ENCODE measurements around the gene RPA1.
"Not testable (repeated sequence)": the region's sequence is repeated elsewhere in the genome, so short reads cannot be mapped to it uniquely, and the experiment has no call there.

RPA1 gene

DNA sequence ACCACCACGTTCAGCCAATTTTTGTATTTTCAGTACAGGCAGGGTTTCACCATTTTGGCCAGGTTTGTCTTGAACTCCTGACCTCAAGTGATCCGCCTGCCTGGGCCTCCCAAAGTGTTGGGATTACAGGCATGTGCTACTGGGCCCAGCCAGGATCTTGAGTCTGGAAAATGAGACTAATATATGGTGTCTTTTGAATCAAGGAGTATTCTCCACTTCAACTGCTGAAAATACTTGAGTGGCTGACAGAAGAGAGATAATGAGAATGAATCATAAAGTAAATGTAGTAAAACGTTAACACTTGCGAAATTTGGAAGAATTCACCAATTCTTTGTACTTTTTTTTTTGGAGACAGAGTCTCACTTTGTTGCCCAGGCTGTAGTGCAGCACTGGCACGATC lies 16.7 kb upstream of the RPA1 start:
- no peak for DNase-seq (ENCODE audit: low read depth in 3 of 3)

DNA sequence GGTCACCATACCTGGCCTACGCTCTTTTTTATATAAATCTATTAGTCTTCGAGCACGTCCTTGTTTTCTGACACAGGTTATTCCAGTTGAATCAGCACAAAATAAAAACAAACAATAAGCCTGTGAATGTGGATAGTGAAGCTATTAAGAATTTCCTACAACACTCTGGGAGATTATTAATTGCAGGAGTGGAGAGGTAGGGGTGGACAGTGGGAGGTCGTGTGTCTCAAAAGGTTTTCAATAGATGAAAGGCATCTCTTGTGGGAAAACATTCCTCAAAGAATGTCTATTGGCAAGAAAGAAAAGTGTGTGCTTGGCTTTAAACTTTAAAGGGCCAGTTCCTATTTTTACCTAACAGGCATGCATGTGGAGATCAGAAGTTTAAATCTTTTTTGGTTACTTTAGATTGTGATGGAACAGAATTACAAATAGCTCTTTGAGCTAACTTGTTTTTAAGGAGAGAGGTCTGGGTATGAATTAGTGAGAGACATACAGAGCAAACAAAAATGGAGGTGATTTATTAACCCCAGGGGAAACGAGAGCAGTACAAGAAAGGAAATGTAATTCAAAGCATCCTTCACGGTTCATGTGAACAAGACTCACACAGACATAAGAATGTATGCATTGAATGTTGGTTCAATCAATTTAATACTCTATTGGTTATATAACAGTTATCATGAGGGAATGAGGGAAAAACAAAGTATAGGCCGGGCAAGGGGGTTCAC lies 9.1 kb upstream of the RPA1 start:
- DNase-seq (ENCODE audit: low read depth in 3 of 3): no peak

DNA sequence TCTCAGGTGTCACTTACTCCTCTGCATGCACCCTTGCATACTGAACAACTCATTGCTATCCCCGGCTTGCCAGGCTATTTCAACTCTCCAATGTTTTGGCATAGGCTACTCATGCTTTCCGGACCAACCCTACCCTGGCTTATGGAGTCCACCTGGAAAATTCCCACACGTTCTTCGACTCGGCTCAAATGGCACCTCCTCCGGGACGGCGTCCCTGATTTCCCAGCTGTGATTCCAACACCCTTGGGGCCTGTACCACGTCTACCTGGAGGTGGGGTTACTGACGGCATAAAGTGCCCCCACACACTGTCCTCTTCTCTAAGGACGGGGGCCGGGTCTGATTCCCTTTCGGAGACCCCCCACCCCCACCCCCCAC lies 601 bp upstream of the RPA1 start:
- no peak for DNase-seq (ENCODE audit: low read depth in 3 of 3)

DNA sequence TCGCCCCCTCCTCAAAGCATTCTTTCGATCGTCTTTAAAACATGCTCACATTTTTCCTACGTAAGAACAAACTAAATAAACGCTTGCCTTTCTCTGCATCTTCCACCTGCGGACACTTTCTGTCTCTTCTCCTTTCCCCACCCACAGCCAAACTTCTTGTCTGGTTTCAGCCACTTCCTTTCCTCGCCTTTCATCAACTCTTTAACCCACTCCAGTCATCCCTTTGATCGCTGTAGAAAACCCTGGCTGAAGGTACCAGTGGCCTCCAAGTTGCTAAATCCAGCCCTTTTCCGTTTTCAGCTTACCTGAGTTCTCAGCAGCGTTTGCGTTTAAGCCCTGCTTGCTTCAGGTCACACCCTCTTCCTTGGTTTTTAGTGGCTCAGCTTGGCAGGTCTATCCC lies 483 bp downstream of the RPA1 start:
- DNase-seq (ENCODE audit: low read depth in 3 of 3): no peak

DNA sequence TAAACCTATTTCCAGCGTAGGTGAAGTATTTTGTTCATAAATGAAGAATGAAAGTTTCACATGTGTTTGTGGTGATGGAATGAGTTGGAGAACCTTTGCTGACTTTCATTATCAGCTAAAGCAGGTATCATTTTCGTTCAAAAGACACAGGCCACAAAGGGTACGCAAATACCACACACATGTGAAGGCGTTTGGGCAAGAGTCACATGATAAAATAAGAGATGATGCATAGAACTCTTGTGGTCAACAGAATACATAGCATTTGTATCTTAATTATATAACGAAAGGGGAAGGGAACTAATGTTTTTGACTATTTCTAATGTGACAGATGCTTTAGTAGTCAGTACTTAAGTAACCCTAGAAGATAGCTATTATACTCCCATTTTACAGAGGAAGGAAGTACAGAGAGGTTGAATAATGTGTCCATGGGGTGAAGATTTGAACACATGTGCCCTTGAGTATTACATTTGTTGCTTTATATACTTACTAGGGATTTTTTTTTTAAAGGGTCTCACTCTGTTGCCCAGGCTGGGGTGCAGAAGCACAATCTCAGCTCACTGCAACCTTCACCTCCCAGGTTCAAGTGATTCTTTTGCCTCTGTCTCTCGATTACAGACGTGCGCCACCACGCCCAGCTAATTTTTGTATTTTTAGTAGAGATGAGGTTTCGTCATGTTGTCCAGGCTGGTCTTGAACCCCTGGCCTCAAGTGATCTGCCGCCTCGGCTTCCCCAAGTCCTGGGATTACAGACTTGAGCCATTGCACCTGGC lies 4.8 kb downstream of the RPA1 start:
- DNase-seq (ENCODE audit: low read depth in 3 of 3): no peak

DNA sequence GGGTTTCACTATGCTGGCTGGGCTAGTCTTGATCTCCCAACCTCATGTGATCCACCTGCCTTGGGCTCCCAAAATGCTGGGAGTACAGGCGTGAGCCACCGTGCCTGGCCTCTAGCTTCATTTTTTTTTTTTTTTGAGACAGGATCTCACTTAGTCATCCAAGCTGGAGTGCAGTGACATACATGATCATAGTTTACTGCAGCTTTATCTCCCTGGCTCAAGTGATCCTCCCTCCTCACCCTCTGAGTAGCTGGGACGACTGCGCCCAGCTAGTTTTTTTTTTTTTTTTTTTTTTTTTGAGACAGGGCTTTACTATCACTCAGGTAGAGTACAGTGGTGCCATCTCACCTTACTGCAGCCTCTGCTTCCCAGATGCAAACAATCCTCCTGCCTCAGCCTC lies 9.7 kb downstream of the RPA1 start:
- DNase-seq (ENCODE audit: low read depth in 3 of 3): no peak

DNA sequence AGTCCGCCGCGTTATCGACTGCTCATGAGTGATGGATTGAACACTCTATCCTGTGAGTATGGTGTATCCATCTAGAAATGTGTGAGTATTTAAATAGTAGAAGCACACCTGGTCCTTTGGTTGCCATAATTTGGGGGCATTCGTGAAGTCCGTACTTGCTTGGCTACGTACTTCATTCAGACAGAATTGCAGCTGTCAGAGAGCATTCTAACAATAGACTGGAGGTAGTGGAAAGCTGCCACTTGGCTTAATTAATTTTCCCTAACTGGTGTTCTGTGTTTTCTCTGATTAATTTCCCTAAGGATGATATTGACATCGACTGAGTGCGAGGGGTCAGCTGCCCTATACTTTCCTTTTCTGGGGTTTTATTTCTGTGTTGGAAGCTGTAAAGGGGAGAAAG lies 14.1 kb downstream of the RPA1 start:
- DNase-seq (ENCODE audit: low read depth in 3 of 3): no peak

DNA sequence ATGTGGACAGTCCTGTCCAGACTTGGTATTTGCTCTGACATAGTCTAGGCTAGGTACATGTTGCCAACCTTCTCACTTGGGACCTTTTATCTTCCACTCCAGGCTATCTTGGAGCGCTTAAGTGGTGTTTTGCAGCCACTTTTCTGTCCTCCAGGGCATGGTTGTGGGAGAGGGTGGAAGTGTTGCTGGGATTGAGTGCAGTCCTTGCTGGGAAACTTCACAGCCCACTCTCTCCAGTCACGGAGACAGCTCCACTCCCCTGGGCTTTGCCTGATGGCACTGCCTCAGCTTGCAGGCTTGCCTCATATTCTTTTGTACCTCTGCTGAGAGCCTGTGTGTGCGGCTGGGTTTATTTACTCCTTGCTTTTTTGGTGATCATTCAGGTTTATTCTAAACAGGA lies 17.4 kb downstream of the RPA1 start:
- no peak for DNase-seq (ENCODE audit: low read depth in 3 of 3)

DNA sequence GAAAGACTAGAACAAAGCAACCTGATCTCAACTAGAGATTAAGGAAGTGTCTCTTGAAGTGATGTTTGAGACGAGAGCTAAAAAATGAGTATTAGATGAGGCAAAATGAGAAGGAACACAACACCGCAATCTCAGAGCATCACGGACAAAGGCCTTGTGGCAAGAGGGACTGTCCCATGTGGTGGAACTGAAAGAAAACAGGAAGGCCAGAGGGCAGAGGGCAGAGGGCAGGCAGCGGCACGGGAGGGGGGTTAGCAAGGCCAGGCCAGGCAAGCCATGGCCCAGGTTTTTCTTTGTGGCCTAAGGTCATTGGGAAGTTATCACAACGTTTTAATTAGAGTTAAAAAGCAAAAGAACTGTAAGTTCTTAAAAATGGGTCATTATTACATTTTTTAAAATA lies 22.5 kb downstream of the RPA1 start:
- DNase-seq (ENCODE audit: low read depth in 3 of 3): no peak

DNA sequence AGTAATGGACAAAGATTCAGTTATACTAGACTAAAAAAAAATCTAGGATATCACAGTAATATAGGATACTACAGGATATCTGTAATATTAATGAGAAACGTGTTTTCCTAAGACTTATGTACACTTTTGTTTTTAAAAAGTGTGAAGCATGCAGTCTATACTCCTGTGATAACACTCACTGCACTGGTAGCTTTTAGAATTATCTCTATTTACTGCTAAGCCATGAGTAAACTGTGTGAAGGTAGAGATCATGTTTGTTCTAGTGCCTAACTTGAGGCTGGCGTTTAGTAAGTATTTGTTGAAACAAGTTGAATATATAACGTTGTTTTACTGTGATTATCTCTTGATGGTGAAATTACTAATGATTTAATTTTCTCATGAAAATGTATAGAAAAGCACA lies 23.9 kb downstream of the RPA1 start:
- DNase-seq (ENCODE audit: low read depth in 3 of 3): no peak

DNA sequence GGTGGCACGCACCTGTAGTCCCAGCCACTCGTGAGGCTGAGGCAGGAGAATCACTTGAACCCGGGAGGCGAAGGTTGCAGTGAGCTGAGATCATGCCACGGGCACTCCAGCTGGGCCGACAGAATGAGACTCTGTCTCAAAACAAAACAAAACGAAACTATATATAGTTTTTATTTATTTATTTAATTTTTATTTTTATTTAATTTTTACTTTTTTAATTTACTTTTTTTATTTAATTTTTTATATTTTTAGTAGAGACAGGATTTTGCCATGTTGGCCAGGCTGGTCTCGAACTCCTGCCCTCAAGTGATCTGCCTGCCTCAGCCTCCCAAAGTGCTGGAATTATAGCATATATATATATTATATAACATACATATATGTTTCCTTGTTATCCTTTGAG lies 26.7 kb downstream of the RPA1 start:
- not testable (repeated sequence) for DNase-seq (ENCODE audit: low read depth in 3 of 3)

DNA sequence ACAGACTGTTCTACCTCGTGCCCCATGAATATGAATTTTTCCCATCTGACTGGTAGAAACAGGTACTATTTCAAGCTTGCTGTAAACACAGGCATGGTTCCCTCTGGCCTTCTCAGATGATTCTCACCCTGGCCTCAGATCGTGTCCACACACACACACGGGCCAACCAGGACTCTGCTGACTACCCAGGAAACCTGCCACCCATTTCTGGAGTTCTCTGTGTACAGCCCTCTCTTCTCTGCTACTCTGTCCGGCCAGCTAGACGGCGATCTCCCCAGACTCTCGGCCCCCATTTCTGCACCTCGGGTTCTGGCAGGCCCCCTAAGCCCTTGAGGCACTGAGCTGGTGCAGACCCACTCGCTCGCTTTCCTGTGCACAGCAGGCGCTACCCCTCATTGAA lies 31.2 kb downstream of the RPA1 start:
- no peak for DNase-seq (ENCODE audit: low read depth in 3 of 3)

DNA sequence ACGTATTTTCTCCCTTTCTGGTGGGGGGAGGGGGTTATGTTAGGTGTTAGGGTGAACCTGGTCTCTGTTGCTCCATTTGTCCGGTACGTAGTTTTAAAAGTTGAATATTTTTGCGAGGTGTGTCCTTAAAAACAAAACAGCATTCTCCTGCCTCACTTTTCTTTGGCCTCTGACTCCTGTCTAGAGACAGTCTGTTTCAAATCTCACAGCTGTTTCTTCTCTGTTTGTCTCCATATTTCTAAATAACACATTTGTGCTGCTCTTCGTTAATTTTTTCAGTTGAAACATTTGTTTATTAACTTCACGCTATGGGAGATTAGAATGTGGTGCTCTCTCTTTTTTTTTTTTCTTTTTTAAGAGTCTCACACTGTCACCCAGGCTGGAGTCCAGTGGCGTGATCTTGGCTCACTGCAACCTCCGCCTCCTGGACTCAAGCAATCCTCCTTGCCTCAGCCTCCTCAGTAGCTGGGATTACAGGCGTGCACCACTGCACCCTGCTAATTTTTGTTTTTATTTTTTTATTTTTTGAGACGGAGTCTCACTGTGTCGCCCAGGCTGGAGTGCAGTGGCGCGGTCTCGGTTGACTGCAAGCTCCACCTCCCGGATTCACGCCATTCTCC lies 31.7 kb downstream of the RPA1 start:
- no peak for DNase-seq (ENCODE audit: low read depth in 3 of 3)

DNA sequence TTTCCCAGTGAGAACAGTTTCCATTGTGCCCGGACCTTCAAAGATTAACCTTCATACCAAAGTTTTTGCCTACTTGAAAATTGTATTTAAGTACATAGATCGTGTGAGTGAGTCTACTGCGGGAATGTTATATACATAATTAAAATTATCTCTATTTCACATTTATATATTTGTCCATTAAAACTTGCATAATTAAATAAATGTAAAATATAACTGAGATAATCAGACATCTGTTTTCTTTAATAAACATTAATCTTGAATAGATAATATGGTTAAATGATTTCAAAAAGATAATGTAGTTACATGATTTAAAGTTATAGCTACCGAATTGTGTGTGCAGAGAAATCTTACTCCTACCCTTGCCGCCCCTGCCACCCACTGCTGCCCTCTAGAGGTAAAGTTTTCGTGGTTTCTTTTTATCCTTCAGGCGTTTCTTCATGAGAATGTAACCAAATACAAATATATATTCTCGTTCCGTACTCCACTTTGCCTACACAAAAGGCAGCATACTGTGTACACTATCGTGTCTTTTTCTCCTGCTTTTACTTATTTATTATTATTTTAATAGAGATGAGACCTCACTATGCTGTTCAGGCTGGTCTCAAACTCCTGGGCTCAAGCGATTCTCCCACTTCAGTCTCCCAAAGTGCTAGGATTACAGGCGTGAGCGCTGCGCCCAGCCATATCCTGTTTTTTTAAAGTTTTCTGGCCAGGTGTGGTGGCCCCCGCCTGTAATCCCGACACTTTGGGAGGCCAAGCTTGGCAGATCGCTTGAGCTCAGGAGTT lies 35.6 kb downstream of the RPA1 start:
- peak in 1 of 3 experiments; percentile 31 for DNase-seq (ENCODE audit: low read depth in 3 of 3)

DNA sequence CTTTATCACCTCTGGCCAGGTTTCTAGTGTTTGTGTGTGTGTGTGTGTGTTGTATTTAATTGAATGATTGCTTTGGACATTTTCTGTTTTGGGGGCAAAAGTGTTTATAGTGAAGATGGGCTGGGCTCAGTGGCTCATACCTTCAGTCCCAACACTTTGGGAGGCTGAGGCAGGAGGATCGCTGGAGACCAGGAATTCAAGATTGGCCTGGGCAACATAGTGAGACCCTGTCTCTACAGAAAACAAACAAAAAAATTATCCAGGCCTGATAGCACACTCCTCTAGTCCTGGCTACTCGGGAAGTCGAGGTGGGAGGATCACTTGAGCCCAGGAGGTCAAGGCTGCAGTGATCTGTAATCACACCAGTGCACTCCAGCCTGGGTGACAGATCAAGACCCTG lies 37.5 kb downstream of the RPA1 start:
- DNase-seq (ENCODE audit: low read depth in 3 of 3): no peak

DNA sequence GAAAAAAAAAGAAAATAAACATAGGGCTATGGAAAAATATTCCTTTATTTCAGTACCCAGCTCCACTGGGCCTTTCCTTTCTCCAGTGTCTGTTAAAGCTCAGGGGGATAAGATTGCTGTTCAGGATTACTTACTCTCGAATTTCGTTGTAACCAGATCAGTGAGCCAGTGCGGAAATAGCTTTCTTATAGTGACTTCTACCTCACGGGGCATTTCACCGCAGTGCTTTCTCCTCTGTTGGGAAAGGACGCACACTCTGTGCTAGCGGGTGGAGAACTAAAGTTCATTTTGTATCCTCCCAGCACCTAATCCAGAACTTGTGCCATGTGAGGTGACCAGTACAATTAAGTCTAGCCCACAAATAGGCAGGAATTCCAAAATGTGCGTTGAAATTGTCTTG lies 38.3 kb downstream of the RPA1 start:
- DNase-seq (ENCODE audit: low read depth in 3 of 3): no peak

DNA sequence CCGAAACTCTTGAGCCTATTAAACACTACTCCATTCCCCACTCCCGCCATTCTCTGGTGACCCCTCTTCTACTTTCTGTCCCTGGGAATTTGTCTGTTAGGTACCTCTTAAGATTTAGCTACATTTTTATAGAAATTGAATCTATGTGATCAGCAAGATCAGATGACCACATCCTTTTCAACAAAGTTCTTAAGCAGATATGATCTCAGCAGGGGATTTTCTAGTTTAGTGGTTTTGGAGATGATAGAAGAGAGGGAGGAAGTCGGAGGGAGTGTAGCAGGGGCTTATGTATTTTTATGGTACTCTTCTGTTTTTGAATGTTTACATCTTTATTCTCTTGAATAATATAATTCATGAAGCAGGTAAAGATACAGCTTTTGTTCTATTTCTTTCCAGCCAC lies 40.8 kb downstream of the RPA1 start:
- no peak for DNase-seq (ENCODE audit: low read depth in 3 of 3)

DNA sequence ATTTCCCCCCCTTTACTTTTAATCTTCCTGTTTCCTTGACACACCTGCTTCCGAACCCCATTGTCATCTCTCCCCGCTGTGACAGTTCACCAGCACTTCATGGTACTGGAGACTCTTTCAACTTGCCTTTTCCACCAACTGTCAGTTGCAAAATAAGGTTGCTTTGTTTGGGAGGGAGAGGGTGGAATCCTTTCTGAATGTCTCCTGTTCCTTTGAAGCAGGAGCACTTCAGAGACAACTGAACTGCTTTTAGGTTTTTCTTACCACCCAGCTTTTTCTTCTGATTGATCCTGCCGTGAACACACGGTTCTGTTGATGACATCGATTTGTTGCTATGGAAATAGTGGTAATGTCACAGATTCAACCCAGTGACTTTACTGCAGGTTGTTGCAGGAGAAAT lies 42.0 kb downstream of the RPA1 start:
- no peak for DNase-seq (ENCODE audit: low read depth in 3 of 3)

DNA sequence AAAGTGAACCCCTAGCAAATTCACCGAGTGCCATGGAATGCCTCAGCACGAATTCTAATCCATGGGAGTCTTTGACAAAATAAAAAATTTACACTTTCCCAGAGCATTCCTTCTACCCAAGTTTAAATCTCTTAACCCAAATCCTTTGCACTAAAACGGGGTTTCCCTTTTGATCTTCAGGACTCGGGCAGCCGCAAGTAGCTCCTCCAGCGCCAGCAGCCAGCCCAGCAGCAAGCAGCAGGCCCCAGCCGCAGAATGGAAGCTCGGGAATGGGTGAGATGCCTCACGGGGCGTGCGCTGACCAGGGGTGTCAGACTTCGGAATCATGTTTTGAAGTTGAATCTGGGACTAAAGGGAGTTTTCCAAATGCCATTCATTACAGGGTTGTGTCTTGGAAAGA lies 42.4 kb downstream of the RPA1 start:
- no peak for DNase-seq (ENCODE audit: low read depth in 3 of 3)

DNA sequence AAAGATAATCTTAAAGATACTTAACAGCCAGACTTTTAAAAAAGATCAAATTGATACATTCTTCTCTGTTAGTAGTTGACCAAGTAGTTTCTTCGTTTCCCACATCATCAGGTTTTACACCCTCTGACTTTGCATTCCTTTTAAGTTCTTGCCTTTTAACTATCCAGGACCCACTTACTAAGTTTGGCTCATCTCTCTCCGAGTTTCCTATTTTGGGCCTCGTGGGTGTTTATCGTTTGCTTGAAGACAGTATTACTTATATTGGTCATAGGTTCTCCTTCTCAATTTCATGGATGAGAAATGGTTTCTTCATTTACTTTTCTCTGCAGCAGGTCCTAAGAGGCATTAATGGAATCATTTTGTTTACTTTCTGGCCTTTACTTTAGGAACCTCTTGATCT lies 43.2 kb downstream of the RPA1 start:
- DNase-seq (ENCODE audit: low read depth in 3 of 3): no peak

DNA sequence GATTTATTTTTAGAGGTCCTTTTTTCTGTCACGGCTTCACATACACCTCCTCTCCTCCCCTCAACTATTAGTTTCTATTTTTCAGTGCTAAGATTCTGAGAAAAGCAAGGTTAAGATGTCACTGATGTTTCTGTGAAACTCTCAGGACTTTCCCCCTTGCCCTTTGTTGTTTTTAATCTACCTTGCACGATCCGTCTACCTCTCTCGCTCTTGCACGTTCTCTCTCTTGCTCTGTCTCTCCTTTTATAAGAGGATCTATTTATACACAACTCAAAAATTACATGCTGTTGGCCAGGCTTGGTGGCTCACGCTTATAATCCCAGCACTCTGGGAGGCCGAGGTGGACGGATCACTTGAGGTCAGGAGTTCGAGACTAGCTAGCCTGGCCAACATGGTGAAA lies 43.6 kb downstream of the RPA1 start:
- DNase-seq (ENCODE audit: low read depth in 3 of 3): no peak

DNA sequence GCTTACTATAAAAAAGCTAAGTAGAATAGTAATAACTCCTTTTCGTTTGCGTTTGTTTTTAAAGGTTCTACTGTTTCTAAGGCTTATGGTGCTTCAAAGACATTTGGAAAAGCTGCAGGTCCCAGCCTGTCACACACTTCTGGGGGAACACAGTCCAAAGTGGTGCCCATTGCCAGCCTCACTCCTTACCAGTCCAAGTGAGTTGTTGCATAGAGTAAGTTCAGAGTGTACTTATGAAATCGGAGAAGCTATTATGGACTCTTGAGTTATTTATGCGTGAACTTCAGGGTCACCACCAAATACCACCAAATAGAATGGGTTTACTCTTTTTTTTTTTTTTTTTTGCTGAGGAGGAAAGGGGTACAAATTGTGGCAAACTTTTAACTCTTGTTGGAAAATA lies 45.8 kb downstream of the RPA1 start:
- DNase-seq (ENCODE audit: low read depth in 3 of 3): no peak
